Measurements from ENCODE around the gene CACNB2. TPM values are rescaled to one million over a fixed set of nuclear protein-coding genes. Genes with fewer than 3 reads are reported as not detected.

Gene CACNB2
- total RNA-seq, 1 donor from 2014 or later, result 0.43 TPM

DNA sequence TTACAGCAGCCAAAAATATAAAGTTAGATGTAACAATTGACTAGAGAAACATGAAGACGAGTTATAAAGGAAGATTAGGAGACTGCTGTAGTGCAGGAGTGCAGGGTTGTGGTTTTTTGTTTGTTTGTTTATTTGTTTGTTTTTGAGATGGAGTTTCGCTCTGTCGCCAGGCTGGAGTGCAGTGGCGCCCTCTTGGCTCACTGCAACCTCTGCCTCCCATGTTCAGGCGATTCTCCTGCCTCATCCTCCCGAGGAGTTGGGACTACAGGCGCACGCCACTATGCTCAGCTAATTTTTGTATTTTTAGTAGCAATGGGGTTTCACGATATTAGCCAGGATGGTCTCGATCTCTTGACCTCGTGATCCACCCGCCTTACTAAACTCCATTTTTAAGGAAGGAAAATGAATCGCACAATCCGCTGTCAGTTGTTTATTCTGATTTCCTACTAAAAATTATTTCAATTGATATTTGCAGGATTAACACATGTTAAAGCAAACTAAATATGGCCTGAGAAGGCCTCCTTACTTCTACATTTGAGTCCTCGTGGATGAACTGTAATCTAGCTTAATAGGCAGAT, 277.8 kb downstream of the CACNB2 start:
- TF ChIP-seq, protein P1, sequence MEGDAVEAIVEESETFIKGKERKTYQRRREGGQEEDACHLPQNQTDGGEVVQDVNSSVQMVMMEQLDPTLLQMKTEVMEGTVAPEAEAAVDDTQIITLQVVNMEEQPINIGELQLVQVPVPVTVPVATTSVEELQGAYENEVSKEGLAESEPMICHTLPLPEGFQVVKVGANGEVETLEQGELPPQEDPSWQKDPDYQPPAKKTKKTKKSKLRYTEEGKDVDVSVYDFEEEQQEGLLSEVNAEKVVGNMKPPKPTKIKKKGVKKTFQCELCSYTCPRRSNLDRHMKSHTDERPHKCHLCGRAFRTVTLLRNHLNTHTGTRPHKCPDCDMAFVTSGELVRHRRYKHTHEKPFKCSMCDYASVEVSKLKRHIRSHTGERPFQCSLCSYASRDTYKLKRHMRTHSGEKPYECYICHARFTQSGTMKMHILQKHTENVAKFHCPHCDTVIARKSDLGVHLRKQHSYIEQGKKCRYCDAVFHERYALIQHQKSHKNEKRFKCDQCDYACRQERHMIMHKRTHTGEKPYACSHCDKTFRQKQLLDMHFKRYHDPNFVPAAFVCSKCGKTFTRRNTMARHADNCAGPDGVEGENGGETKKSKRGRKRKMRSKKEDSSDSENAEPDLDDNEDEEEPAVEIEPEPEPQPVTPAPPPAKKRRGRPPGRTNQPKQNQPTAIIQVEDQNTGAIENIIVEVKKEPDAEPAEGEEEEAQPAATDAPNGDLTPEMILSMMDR (IDR thresholded peaks at IDR 0.05), result no peak
- Mint-ChIP-seq H3K36me3 (ENCODE audit: unreplicated experiment) (no peaks in the 10 kb centered on the region), H3K4me1 (ENCODE audit: unreplicated experiment) (no peaks in the 10 kb centered on the region), H3K27me3 (ENCODE audit: unreplicated experiment) (no peaks in the 10 kb centered on the region), H3K4me3 (ENCODE audit: unreplicated experiment) (no peak overlapping the region), H3K9me3 (ENCODE audit: unreplicated experiment) (peaks cover 3% of the 10 kb centered on the region), H3K27ac (ENCODE audit: unreplicated experiment) (no peak overlapping the region)
- no peak for DNase-seq (ENCODE audit: extremely low spot score, unreplicated experiment)

DNA sequence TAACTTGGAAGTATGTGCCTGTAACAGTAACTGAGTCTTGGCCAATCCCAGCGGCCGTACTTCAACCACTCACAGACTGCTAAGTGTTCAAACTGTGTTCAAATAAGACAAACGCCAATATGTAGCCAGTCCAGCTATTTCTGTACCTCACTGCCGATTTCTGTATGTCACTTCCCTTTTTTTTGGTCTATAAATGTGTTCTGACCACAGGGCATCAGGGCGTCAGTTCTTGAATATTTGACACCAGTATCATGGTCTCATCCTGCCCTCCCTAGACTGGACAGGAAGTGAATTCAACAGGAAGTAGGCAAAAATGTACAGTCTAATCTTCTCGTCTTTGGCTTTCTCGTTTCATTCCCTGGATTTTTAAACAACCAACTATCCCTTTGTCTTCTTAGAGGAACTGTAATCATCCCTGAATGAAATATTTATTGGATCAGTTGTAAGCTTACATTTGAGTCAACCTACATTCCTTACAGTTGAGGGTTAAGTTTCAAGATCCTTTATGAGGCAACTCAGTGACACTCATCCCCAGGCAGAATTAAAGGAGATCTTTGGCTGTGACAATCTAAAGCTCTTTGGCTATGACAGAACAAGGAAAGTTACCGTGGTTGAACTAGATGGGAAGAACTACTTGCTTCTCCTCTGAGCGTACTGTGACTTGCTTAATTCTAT, 278.5 kb downstream of the CACNB2 start:
- no peak for DNase-seq (ENCODE audit: extremely low spot score, unreplicated experiment)
- no peaks in the 10 kb centered on the region for H3K27me3 Mint-ChIP-seq (ENCODE audit: unreplicated experiment)
- peaks cover 3% of the 10 kb centered on the region for H3K9me3 Mint-ChIP-seq (ENCODE audit: unreplicated experiment)
- H3K36me3 Mint-ChIP-seq (ENCODE audit: unreplicated experiment), result no peaks in the 10 kb centered on the region
- no peak overlapping the region for H3K27ac Mint-ChIP-seq (ENCODE audit: unreplicated experiment)
- H3K4me1 Mint-ChIP-seq (ENCODE audit: unreplicated experiment), result no peaks in the 10 kb centered on the region
- TF ChIP-seq, protein P1 (IDR thresholded peaks at IDR 0.05), result no peak
- no peak overlapping the region for H3K4me3 Mint-ChIP-seq (ENCODE audit: unreplicated experiment)

DNA sequence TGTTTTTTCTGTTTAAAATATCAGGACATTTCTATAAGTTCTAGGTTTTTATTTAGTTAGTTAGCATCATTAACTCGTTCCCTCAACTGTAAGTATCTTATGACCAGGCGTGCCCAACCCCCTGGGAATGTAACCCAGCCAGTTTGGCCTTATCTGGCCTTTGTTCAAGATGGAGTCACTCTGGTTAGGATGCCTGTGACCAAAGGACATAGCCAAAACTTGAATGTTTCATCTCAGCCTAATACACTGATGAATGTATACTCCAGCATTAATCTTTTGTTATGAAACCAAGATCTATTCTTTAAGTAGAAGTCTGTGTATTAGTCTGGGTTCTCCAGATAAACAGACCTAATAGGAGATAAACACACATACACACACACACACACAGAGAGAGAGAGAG, 279.7 kb downstream of the CACNB2 start:
- no peak for DNase-seq (ENCODE audit: extremely low spot score, unreplicated experiment)
- Mint-ChIP-seq H3K9me3 (ENCODE audit: unreplicated experiment) (peaks cover 3% of the 10 kb centered on the region), H3K4me3 (ENCODE audit: unreplicated experiment) (no peak overlapping the region), H3K27ac (ENCODE audit: unreplicated experiment) (no peak overlapping the region), H3K27me3 (ENCODE audit: unreplicated experiment) (peaks cover 5% of the 10 kb centered on the region), H3K36me3 (ENCODE audit: unreplicated experiment) (no peaks in the 10 kb centered on the region), H3K4me1 (ENCODE audit: unreplicated experiment) (no peaks in the 10 kb centered on the region)
- TF ChIP-seq, protein P1 (IDR thresholded peaks at IDR 0.05), result no peak

DNA sequence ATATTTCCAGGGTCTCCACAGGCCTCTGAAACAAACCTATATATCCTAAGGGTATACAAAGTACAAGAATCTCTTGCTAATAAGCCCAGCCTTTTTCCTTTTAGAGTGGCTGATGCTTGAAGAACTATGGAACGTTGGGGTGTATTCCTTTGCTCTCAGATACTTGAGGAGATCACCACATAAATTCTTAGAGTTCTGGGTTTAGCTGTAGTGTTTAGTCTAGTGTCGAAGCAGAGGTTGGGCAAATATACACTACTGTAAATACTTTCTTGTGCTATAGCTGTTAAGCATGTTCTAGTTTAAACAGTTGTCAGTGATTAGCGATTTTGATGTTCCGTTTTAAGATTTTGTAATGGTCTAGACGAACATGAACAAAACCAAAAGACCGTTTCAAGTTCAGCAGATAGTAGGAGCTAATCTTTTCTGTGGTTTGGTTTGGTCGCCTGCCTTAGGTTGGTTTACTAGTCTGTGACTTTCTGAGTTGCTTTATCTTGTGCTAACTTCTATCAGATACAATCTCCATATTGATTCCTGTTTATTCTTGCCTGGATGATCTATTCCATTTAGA, 281.6 kb downstream of the CACNB2 start:
- Mint-ChIP-seq H3K36me3 (ENCODE audit: unreplicated experiment) (no peaks in the 10 kb centered on the region), H3K4me1 (ENCODE audit: unreplicated experiment) (no peaks in the 10 kb centered on the region), H3K27ac (ENCODE audit: unreplicated experiment) (no peak overlapping the region), H3K27me3 (ENCODE audit: unreplicated experiment) (peaks cover 5% of the 10 kb centered on the region), H3K4me3 (ENCODE audit: unreplicated experiment) (no peak overlapping the region), H3K9me3 (ENCODE audit: unreplicated experiment) (peaks cover 3% of the 10 kb centered on the region)
- TF ChIP-seq, protein P1 (IDR thresholded peaks at IDR 0.05), result no peak
- DNase-seq (ENCODE audit: extremely low spot score, unreplicated experiment), result no peak

DNA sequence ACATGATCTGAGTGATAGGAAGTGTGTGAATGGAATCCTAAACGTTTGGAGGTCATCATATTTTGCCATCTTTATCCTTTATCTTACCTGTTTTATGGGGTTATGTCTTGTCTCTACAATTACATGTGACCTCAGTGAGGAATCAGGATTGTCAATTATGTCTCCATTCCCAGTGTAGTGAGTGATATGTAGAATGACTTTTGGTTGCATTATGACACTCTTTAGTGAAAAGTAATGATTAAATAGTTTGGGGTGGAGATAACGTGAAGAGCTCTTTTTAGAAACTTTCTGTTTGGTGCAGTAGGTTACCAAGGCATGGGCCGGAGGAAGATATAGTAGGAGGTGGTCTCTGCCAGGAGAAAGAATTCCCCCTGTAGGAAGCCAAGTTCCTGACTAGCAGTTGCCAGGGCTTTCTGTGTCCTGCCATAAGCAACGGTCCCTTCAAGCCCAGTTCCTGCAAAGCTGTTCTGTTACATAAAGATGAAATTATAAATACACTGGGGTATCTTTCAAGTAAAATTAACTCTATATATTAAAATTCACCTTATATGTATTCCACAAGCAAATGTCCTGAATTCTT, 282.9 kb downstream of the CACNB2 start:
- peaks cover 9% of the 10 kb centered on the region for H3K27me3 Mint-ChIP-seq (ENCODE audit: unreplicated experiment)
- TF ChIP-seq, protein P1 (IDR thresholded peaks at IDR 0.05), result no peak
- H3K4me1 Mint-ChIP-seq (ENCODE audit: unreplicated experiment), result no peaks in the 10 kb centered on the region
- no peak overlapping the region for H3K27ac Mint-ChIP-seq (ENCODE audit: unreplicated experiment)
- H3K9me3 Mint-ChIP-seq (ENCODE audit: unreplicated experiment), result no peaks in the 10 kb centered on the region
- no peak for DNase-seq (ENCODE audit: extremely low spot score, unreplicated experiment)
- H3K4me3 Mint-ChIP-seq (ENCODE audit: unreplicated experiment), result no peak overlapping the region
- no peaks in the 10 kb centered on the region for H3K36me3 Mint-ChIP-seq (ENCODE audit: unreplicated experiment)
